ENCODE results near the gene CD82. TPM values are rescaled to one million over a fixed set of nuclear protein-coding genes. Genes with fewer than 3 reads are reported as not detected.

The CD82 gene
- total and polyA plus RNA-seq, 4 experiments from 2014 or later: 130 to 260 (median 191) TPM

- H3K4me1 ChIP-seq (ENCODE audit: insufficient read depth, low read length): peaks cover 52% of the 10 kb centered on the region
- CTCF ChIA-PET (ENCODE audit: partially characterized antibody): interaction anchor here (0.6 to 10.8 kb wide), 34 partner anchors 9 to 524 kb away, joined by 3 to 699 read pairs (median 5); partner anchors contain the start of gene CD82
- DNase-seq: no peak
- Mint-ChIP-seq H3K36me3 (peaks cover 31 to 49% of the 10 kb centered on the region in 2 donors), H3K27me3 (no peaks in the 10 kb centered on the region), H3K27ac (peak overlapping the region in 1 of 7 donors; percentile 36), H3K4me3 (no peak overlapping the region), H3K4me1 (peaks cover 21 to 68% (median 53%) of the 10 kb centered on the region in 4 donors), H3K9me3 (peaks cover 0 to 2% (median 0%) of the 10 kb centered on the region in 8 donors)
- no peaks in the 10 kb centered on the region for H3K9me3 ChIP-seq (ENCODE audit: control insufficient read depth in 1 of 2, low read length in 2 of 2)
- intact Hi-C loops (cut with micrococcal nuclease): loop anchor here (1.0 kb wide), 1 partner anchor 62 kb away; no protein-coding TSS in a partner anchor
- H3K27ac ChIP-seq (ENCODE audit: low read depth, low read length): no peak overlapping the region
- no peak overlapping the region for H3K4me3 ChIP-seq (ENCODE audit: low read length in 2 of 2)
- peaks cover 26% of the 10 kb centered on the region for H3K36me3 ChIP-seq (ENCODE audit: insufficient read depth, low read length)
- POLR2A ChIA-PET (ENCODE audit: partially characterized antibody): interaction anchor here (9.7 to 11.1 kb wide), 2 partner anchors 22 to 54 kb away, joined by 210 to 397 read pairs; partner anchors contain the start of gene CD82
- no peaks in the 10 kb centered on the region for H3K27me3 ChIP-seq (ENCODE audit: insufficient read depth, low read length)
Measured at GRCh38 chr11:44617671-44618461, 52.4 kb downstream of the CD82 start.

- Histone ChIP-seq H3K9me3 (ENCODE audit: control insufficient read depth in 1 of 2, low read length in 2 of 2) (no peaks in the 10 kb centered on the region), H3K4me1 (ENCODE audit: insufficient read depth, low read length) (peaks cover 52% of the 10 kb centered on the region), H3K36me3 (ENCODE audit: insufficient read depth, low read length) (peaks cover 26% of the 10 kb centered on the region), H3K27me3 (ENCODE audit: insufficient read depth, low read length) (no peaks in the 10 kb centered on the region), H3K4me3 (ENCODE audit: low read length in 2 of 2) (no peak overlapping the region), H3K27ac (ENCODE audit: low read depth, low read length) (no peak overlapping the region)
- DNase-seq: no peak
- no peaks in the 10 kb centered on the region for H3K27me3 Mint-ChIP-seq
- H3K4me1 Mint-ChIP-seq: peaks cover 24 to 68% (median 55%) of the 10 kb centered on the region in 4 donors
- no peak overlapping the region for H3K4me3 Mint-ChIP-seq
- H3K36me3 Mint-ChIP-seq: peaks cover 31 to 49% of the 10 kb centered on the region in 2 donors
- no peak overlapping the region for H3K27ac Mint-ChIP-seq
- ChIA-PET POLR2A (ENCODE audit: partially characterized antibody) (interaction anchor here (11.1 kb wide), 1 partner anchor 55 kb away, joined by 397 read pairs; the partner anchor contains the start of gene CD82), CTCF (ENCODE audit: partially characterized antibody) (interaction anchor here (0.8 to 10.8 kb wide), 10 partner anchors 20 to 525 kb away, joined by 3 to 699 read pairs (median 14); partner anchors contain the start of gene CD82)
- H3K9me3 Mint-ChIP-seq: peaks cover 0 to 2% (median 0%) of the 10 kb centered on the region in 8 donors
- intact Hi-C loops (cut with micrococcal nuclease): no loop called here
Measured at GRCh38 chr11:44618561-44619425, 53.3 kb downstream of the CD82 start.

GRCh38 chr11:44620328-44620725, 54.9 kb downstream of the CD82 start:
- intact Hi-C loops (cut with micrococcal nuclease): loop anchor here (2.0 kb wide), 1 partner anchor 106 kb away; the partner anchor contains the start of gene TSPAN18
- Histone ChIP-seq H3K27me3 (ENCODE audit: insufficient read depth, low read length) (no peaks in the 10 kb centered on the region), H3K4me3 (ENCODE audit: low read length in 2 of 2) (no peak overlapping the region), H3K27ac (ENCODE audit: low read depth, low read length) (no peak overlapping the region), H3K36me3 (ENCODE audit: insufficient read depth, low read length) (peaks cover 26% of the 10 kb centered on the region), H3K9me3 (ENCODE audit: control insufficient read depth in 1 of 2, low read length in 2 of 2) (no peaks in the 10 kb centered on the region), H3K4me1 (ENCODE audit: insufficient read depth, low read length) (peaks cover 37% of the 10 kb centered on the region)
- no peak for DNase-seq
- ChIA-PET POLR2A (ENCODE audit: partially characterized antibody) (interaction anchor here (1.0 to 1.7 kb wide), 2 partner anchors 24 to 57 kb away, joined by 3 to 4 read pairs; no protein-coding TSS in a partner anchor), CTCF (ENCODE audit: partially characterized antibody) (interaction anchor here (0.9 to 6.0 kb wide), 9 partner anchors 9 to 291 kb away, joined by 3 to 75 read pairs (median 10); no protein-coding TSS in a partner anchor)
- peak overlapping the region in 1 of 7 donors; percentile 52 for H3K27ac Mint-ChIP-seq
- H3K27me3 Mint-ChIP-seq: no peaks in the 10 kb centered on the region
- no peak overlapping the region for H3K4me3 Mint-ChIP-seq
- H3K4me1 Mint-ChIP-seq: peaks cover 21 to 65% (median 50%) of the 10 kb centered on the region in 4 donors
- peaks cover 26 to 41% of the 10 kb centered on the region in 2 donors for H3K36me3 Mint-ChIP-seq
- peaks cover 0 to 2% (median 0%) of the 10 kb centered on the region in 8 donors for H3K9me3 Mint-ChIP-seq

- H3K27ac ChIP-seq (ENCODE audit: low read depth, low read length): no peak overlapping the region
- POLR2A ChIA-PET (ENCODE audit: partially characterized antibody): interaction anchor here (1.0 to 1.7 kb wide), 3 partner anchors 25 to 58 kb away, joined by 3 to 5 read pairs (median 4); no protein-coding TSS in a partner anchor
- Mint-ChIP-seq H3K4me3 (peak overlapping the region in 1 of 8 donors; percentile 25), H3K4me1 (peaks cover 18 to 62% (median 42%) of the 10 kb centered on the region in 4 donors), H3K36me3 (peaks cover 17 to 33% of the 10 kb centered on the region in 2 donors), H3K27me3 (no peaks in the 10 kb centered on the region), H3K27ac (peak overlapping the region in 5 of 7 donors; percentile 25 to 52 (median 41)), H3K9me3 (peaks cover 0 to 2% (median 0%) of the 10 kb centered on the region in 8 donors)
- H3K4me1 ChIP-seq (ENCODE audit: insufficient read depth, low read length): peaks cover 28% of the 10 kb centered on the region
- peaks cover 19% of the 10 kb centered on the region for H3K36me3 ChIP-seq (ENCODE audit: insufficient read depth, low read length)
- CTCF ChIA-PET (ENCODE audit: partially characterized antibody): interaction anchor here (0.7 to 6.0 kb wide), 19 partner anchors 9 to 306 kb away, joined by 3 to 75 read pairs (median 4); no protein-coding TSS in a partner anchor
- intact Hi-C loops (cut with micrococcal nuclease): loop anchor here (1.0 to 2.0 kb wide), 4 partner anchors 106 to 290 kb away; partner anchors contain the start of gene TSPAN18
- H3K27me3 ChIP-seq (ENCODE audit: insufficient read depth, low read length): no peaks in the 10 kb centered on the region
- peak; percentile 55 to 64 (median 57) for DNase-seq
- no peak overlapping the region for H3K4me3 ChIP-seq (ENCODE audit: low read length in 2 of 2)
- H3K9me3 ChIP-seq (ENCODE audit: control insufficient read depth in 1 of 2, low read length in 2 of 2): no peaks in the 10 kb centered on the region
Measured at GRCh38 chr11:44621140-44621681, 55.7 kb downstream of the CD82 start.

- Mint-ChIP-seq H3K4me3 (no peak overlapping the region), H3K9me3 (peaks cover 0 to 2% (median 0%) of the 10 kb centered on the region in 8 donors), H3K36me3 (peaks cover 11 to 27% of the 10 kb centered on the region in 2 donors), H3K27ac (peak overlapping the region in 1 of 7 donors; percentile 52), H3K27me3 (no peaks in the 10 kb centered on the region), H3K4me1 (peaks cover 15 to 57% (median 37%) of the 10 kb centered on the region in 4 donors)
- Histone ChIP-seq H3K9me3 (ENCODE audit: control insufficient read depth in 1 of 2, low read length in 2 of 2) (no peaks in the 10 kb centered on the region), H3K27ac (ENCODE audit: low read depth, low read length) (no peak overlapping the region), H3K36me3 (ENCODE audit: insufficient read depth, low read length) (peaks cover 13% of the 10 kb centered on the region), H3K27me3 (ENCODE audit: insufficient read depth, low read length) (no peaks in the 10 kb centered on the region), H3K4me3 (ENCODE audit: low read length in 2 of 2) (no peak overlapping the region), H3K4me1 (ENCODE audit: insufficient read depth, low read length) (peaks cover 22% of the 10 kb centered on the region)
- ChIA-PET CTCF (ENCODE audit: partially characterized antibody) (interaction anchor here (0.7 to 6.0 kb wide), 19 partner anchors 10 to 292 kb away, joined by 3 to 75 read pairs (median 4); no protein-coding TSS in a partner anchor), POLR2A (ENCODE audit: partially characterized antibody) (interaction anchor here (1.4 to 1.7 kb wide), 2 partner anchors 25 to 56 kb away, joined by 4 to 5 read pairs; no protein-coding TSS in a partner anchor)
- intact Hi-C loops (cut with micrococcal nuclease): loop anchor here (1.0 to 2.0 kb wide), 4 partner anchors 105 to 290 kb away; partner anchors contain the start of gene TSPAN18
- DNase-seq: no peak
Measured at GRCh38 chr11:44621784-44622183, 56.3 kb downstream of the CD82 start.

GRCh38 chr11:44622190-44622650, 56.8 kb downstream of the CD82 start:
- H3K27me3 ChIP-seq (ENCODE audit: insufficient read depth, low read length): no peaks in the 10 kb centered on the region
- no peaks in the 10 kb centered on the region for H3K27me3 Mint-ChIP-seq
- peaks cover 15 to 53% (median 34%) of the 10 kb centered on the region in 4 donors for H3K4me1 Mint-ChIP-seq
- peaks cover 19% of the 10 kb centered on the region for H3K4me1 ChIP-seq (ENCODE audit: insufficient read depth, low read length)
- no peaks in the 10 kb centered on the region for H3K9me3 ChIP-seq (ENCODE audit: control insufficient read depth in 1 of 2, low read length in 2 of 2)
- peaks cover 0 to 2% (median 0%) of the 10 kb centered on the region in 8 donors for H3K9me3 Mint-ChIP-seq
- ChIA-PET POLR2A (ENCODE audit: partially characterized antibody) (interaction anchor here (1.4 to 1.7 kb wide), 2 partner anchors 26 to 56 kb away, joined by 4 to 5 read pairs; no protein-coding TSS in a partner anchor), CTCF (ENCODE audit: partially characterized antibody) (interaction anchor here (0.7 to 6.0 kb wide), 18 partner anchors 10 to 292 kb away, joined by 3 to 75 read pairs (median 4); no protein-coding TSS in a partner anchor)
- H3K27ac ChIP-seq (ENCODE audit: low read depth, low read length): no peak overlapping the region
- peaks cover 8 to 23% of the 10 kb centered on the region in 2 donors for H3K36me3 Mint-ChIP-seq
- H3K36me3 ChIP-seq (ENCODE audit: insufficient read depth, low read length): peaks cover 10% of the 10 kb centered on the region
- H3K4me3 Mint-ChIP-seq: no peak overlapping the region
- peak overlapping the region in 4 of 7 donors; percentile 27 to 59 (median 48) for H3K27ac Mint-ChIP-seq
- no peak for DNase-seq
- H3K4me3 ChIP-seq (ENCODE audit: low read length in 2 of 2): no peak overlapping the region
- intact Hi-C loops (cut with micrococcal nuclease): no loop called here

Data from CD4-positive, alpha-beta memory T cell (primary cell).